Breast epithelium (tissue), 4 donors: ENCODE results near the gene TAF4B. TPM values are rescaled to one million over a fixed set of nuclear protein-coding genes. Genes with fewer than 3 reads are reported as not detected.

Source experiments
- DNase-seq, 2 donors: peaks; one replicate each; pipeline ENCODE4 v3.0.0-alpha.2; 2019; ENCODE audit warnings: low spot score in 2 of 2
- H3K27ac ChIP-seq, 2 donors: fragments of 200-600 bp; sonication (generic) in 1 of 2; one replicate each; pipeline ENCODE4 v1.5.1; 2016 to 2019; ENCODE audit warnings: mild to moderate bottlenecking in 1 of 2
- H3K27me3 ChIP-seq, 2 donors: fragments of 200-600 bp; sonication (generic) in 1 of 2; one replicate each; pipeline versions ENCODE4 v1.5.1 to v1.6.0; 2017 to 2019; ENCODE audit warnings: control low read depth in 1 of 2, mild to moderate bottlenecking in 1 of 2
- H3K36me3 ChIP-seq: fragments of 200-600 bp; one replicate; pipeline ENCODE4 v1.5.1; 2019
- H3K4me1 ChIP-seq, 2 donors: fragments of 200-600 bp; sonication (generic); one replicate each; pipeline ENCODE4 v1.5.1; 2016 to 2019; ENCODE audit warnings: control low read depth in 1 of 2
- H3K4me3 ChIP-seq, 3 donors: fragments of 200-600 bp; sonication (generic); 1 replicate in 2 of 3; 2 replicates in 1 of 3; pipeline ENCODE4 v1.5.1; 2016 to 2019; ENCODE audit warnings: mild to moderate bottlenecking in 3 of 3, moderate library complexity in 2 of 3
- H3K9me3 ChIP-seq, 2 donors: fragments of 200-600 bp; sonication (generic) in 1 of 2; one replicate each; pipeline ENCODE4 v1.5.1; 2016 to 2019; ENCODE audit warnings: control low read depth in 1 of 2
- POLR2A ChIP-seq: fragments of 450-650 bp; IDR thresholded peaks from one replicate; pipeline ENCODE4 v1.6.1; 2016; ENCODE audit warnings: antibody characterized with exemption, mild to moderate bottlenecking, moderate library complexity
- POLR2AphosphoS5 ChIP-seq, 3 donors: sonication (generic); formaldehyde crosslinking; IDR thresholded peaks; one replicate each; pipeline ENCODE4 v1.6.1; 2017; ENCODE audit warnings: antibody characterized with exemption in 3 of 3
- intact Hi-C: fragments of 100-400 bp; cut with DNase I; formaldehyde crosslinking; loops from one replicate; pipeline ENCODE4 v1.15.1; 2023; ENCODE audit warnings: low total_unique reads
- total RNA-seq, 3 donors: library from RNA; depleted of rRNA; stranded (reverse); fragments of >200 nt; gene quantifications; one replicate each; pipeline ENCODE4 v1.1.0, GENCODE V29; 2016
- TF ChIP-seq, protein P1 (sequence below), 3 donors: fragments of 450-650 bp; IDR thresholded peaks; one replicate each; pipeline ENCODE4 v1.5.1; 2016 to 2017; ENCODE audit warnings: antibody characterized with exemption in 3 of 3, mild to moderate bottlenecking in 3 of 3, moderate library complexity in 3 of 3

Gene TAF4B
- total RNA-seq, 3 donors from 2014 or later: 13.6 to 16.8 (median 14.1) TPM

DNA sequence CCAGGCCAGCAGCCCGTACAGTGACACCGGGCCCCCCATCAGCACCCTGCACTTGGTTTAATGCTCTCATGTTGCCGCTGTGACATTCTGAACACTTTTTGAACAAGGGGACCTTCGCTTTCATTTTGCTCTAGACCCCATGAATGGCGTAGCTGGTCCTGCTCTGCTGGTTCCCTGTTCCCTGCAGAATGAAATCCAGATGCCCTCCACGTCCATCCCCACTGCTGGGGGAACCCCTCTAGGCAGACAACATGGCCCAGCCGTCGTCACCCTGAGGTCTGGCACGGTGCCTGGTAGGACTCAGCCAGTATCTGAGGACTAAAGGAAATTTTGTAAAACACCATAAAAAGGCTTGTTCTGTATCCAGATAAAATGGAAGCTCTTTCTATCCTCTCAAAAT is 193.5 kb downstream of the TAF4B start:
- H3K27me3 ChIP-seq: no peaks in the 10 kb centered on the region
- intact Hi-C loops: loop anchor here (5.0 kb wide), 1 partner anchor 1347 kb away; no protein-coding TSS in a partner anchor
- no peaks in the 10 kb centered on the region for H3K9me3 ChIP-seq
- H3K27ac ChIP-seq: no peak overlapping the region
- TF ChIP-seq POLR2A (no peak), POLR2AphosphoS5 (IDR thresholded peaks at IDR 0.05) (no peak)
- TF ChIP-seq, protein P1, sequence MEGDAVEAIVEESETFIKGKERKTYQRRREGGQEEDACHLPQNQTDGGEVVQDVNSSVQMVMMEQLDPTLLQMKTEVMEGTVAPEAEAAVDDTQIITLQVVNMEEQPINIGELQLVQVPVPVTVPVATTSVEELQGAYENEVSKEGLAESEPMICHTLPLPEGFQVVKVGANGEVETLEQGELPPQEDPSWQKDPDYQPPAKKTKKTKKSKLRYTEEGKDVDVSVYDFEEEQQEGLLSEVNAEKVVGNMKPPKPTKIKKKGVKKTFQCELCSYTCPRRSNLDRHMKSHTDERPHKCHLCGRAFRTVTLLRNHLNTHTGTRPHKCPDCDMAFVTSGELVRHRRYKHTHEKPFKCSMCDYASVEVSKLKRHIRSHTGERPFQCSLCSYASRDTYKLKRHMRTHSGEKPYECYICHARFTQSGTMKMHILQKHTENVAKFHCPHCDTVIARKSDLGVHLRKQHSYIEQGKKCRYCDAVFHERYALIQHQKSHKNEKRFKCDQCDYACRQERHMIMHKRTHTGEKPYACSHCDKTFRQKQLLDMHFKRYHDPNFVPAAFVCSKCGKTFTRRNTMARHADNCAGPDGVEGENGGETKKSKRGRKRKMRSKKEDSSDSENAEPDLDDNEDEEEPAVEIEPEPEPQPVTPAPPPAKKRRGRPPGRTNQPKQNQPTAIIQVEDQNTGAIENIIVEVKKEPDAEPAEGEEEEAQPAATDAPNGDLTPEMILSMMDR (IDR thresholded peaks at IDR 0.05): no peak
- no peak overlapping the region for H3K4me3 ChIP-seq
- no peak for DNase-seq
- H3K4me1 ChIP-seq: no peaks in the 10 kb centered on the region
- H3K36me3 ChIP-seq: no peaks in the 10 kb centered on the region

DNA sequence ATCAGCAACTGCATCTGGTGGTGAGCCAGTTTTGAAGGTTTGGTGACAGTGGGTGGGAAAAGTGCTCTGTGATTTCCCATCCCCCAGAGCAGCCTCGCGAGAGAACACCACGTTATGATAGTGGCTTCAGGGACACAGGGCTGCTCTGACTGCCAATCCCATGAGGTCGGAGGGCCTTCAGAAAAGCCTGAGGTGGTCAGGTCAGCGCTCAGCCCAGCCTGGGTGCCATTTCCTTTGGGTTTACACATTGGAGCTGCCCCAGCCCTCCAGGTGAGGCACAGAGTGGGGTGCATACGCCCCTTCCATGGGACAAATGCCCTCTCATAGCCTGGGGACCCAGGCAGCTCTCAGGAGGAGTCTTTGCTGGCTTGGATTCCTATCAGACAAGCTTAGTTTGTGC is 195.3 kb downstream of the TAF4B start:
- DNase-seq: no peak
- Histone ChIP-seq H3K27ac (no peak overlapping the region), H3K9me3 (no peaks in the 10 kb centered on the region), H3K36me3 (no peaks in the 10 kb centered on the region), H3K27me3 (no peaks in the 10 kb centered on the region), H3K4me1 (no peaks in the 10 kb centered on the region), H3K4me3 (no peak overlapping the region)
- TF ChIP-seq POLR2AphosphoS5 (IDR thresholded peaks at IDR 0.05): no peak
- TF ChIP-seq, protein P1 (IDR thresholded peaks at IDR 0.05): no peak
- no peak for TF ChIP-seq POLR2A
- intact Hi-C loops: no loop called here

DNA sequence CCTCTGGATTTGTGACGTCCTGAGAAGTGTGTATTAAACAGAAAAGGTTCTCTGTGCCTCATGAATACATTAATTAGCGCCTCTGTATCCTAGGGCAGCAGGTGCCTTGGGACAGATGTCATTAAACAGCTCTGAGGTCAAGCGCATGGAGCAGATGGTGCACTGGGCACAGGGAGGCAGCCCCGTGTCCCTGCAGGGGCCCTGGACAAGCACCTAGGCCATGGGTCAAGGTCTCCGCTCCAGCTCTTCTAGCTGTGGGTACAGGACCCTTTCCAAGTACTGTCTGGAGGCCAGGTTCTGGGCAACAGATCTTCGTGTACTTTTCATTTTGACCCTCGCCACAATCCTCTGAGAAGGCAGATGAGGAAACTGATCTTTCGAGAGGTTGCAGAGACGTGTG is 195.7 kb downstream of the TAF4B start:
- no peaks in the 10 kb centered on the region for H3K27me3 ChIP-seq
- intact Hi-C loops: no loop called here

DNA sequence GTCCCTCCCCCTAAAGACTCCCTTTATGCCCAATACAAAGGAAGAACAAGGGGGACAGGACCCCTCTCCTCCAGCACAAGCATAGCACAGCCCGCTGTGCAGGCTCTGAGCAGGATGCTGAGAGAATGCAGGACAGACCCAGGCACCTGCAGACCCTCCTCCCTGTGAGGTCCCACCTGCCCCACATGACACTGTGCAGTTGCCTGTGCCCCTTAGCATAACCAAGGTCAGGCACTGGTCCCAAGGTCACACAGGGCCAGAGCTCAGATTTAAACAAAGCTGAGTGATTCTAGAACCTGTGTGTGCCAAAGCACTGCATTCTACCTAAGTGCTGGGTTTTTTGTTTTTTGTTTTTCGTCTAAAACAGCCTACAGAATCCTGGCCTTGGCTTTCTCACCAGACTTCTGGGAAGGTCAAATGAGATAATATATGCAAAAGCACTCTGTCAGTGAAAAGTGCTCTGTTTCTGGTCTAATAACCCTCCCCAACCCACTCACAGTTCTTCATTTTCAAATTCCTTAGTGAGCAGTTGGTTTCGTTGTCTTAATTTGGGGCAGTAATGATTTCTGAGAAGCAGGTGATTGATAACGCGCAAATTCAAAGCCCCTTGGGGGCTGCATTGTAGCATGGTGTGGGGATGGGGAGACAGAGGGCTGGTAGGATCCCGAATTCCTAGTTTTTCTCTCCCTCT is 196.4 kb downstream of the TAF4B start:
- no peak overlapping the region for H3K27ac ChIP-seq
- TF ChIP-seq POLR2A (no peak), POLR2AphosphoS5 (IDR thresholded peaks at IDR 0.05) (no peak)
- TF ChIP-seq, protein P1 (IDR thresholded peaks at IDR 0.05): no peak
- H3K4me3 ChIP-seq: no peak overlapping the region
- intact Hi-C loops: no loop called here
- H3K36me3 ChIP-seq: no peaks in the 10 kb centered on the region
- H3K27me3 ChIP-seq: no peaks in the 10 kb centered on the region
- no peaks in the 10 kb centered on the region for H3K9me3 ChIP-seq
- no peak for DNase-seq
- no peaks in the 10 kb centered on the region for H3K4me1 ChIP-seq

More for the DNA sequence above, 195.7 kb downstream of the TAF4B start:
- Histone ChIP-seq H3K4me1 (no peaks in the 10 kb centered on the region), H3K27ac (no peak overlapping the region), H3K4me3 (no peak overlapping the region), H3K36me3 (no peaks in the 10 kb centered on the region), H3K9me3 (no peaks in the 10 kb centered on the region)
- TF ChIP-seq POLR2A (no peak), POLR2AphosphoS5 (IDR thresholded peaks at IDR 0.05) (no peak)
- TF ChIP-seq, protein P1 (IDR thresholded peaks at IDR 0.05): no peak
- DNase-seq: no peak

DNA sequence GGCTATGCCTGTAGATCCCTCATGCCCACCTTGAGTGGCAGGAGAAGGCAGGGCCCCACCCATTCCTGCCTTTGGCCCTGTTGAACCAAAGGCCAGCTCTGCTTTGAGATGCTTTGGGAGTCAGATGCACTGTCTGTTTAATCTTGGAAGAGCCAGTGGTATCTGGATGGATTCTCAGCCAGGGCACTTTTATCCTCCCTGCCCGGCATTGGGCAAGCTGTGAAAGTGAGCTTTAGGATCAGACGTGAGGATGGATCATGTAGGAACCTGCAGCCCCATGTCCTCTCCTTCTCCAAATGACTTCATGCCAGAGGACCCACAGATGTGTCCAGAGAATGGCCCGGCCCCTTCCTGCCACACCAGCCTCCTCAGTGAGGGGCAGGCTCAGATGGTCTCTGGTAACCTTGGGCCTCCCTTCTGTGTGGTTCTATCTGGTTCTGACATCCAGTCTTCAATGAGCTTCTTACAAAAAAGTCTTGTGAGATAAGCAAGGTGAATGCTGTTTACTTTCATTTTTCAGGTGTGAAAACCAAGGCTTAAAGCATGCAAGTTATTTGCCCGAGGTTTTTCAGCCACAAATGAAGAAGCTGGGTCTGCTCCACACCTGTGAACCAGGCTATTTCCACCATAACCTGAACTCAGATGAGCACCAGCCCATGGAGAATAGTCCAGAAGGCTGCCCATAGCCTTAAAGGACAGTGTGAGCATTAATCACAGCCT is 198.3 kb downstream of the TAF4B start:
- intact Hi-C loops: no loop called here
- H3K27ac ChIP-seq: no peak overlapping the region
- H3K4me3 ChIP-seq: no peak overlapping the region
- no peaks in the 10 kb centered on the region for H3K36me3 ChIP-seq
- DNase-seq: no peak
- no peak for TF ChIP-seq POLR2AphosphoS5 (IDR thresholded peaks at IDR 0.05)
- no peaks in the 10 kb centered on the region for H3K27me3 ChIP-seq
- H3K9me3 ChIP-seq: no peaks in the 10 kb centered on the region
- H3K4me1 ChIP-seq: no peaks in the 10 kb centered on the region
